Urinary bladder (tissue), 4 donors: ENCODE measurements around the gene PPDPF. TPM values are rescaled to one million over a fixed set of nuclear protein-coding genes. Genes with fewer than 3 reads are reported as not detected.

Experiments
- DNase-seq: peaks from one replicate; pipeline ENCODE4 v3.0.0-alpha.2; 2015; ENCODE audit errors: extremely low spot score
- H3K27ac ChIP-seq: one replicate; pipeline ENCODE4 v1.5.1; 2013; ENCODE audit warnings: low read depth, mild to moderate bottlenecking, moderate library complexity
- H3K36me3 ChIP-seq: one replicate; pipeline ENCODE4 v1.6.1; 2013; ENCODE audit warnings: mild to moderate bottlenecking, moderate library complexity; ENCODE audit not compliant: insufficient read depth
- H3K4me1 ChIP-seq: one replicate; pipeline ENCODE4 v1.6.1; 2013; ENCODE audit warnings: mild to moderate bottlenecking, moderate library complexity; ENCODE audit not compliant: insufficient read depth
- H3K4me3 ChIP-seq: one replicate; pipeline ENCODE4 v1.5.1; 2013; ENCODE audit warnings: low read depth, low read length
- WGBS: extraction: QIAGEN DNeasy Blood & Tissue Kit; methylation state at CpG from one replicate; pipeline ENCODE4 v1.1.7; 2013; 5-methylcytosine and 5-hydroxymethylcytosine counted together
- polyA plus RNA-seq: library from polyadenylated mRNA; stranded (reverse); fragments of 200-250 nt; gene quantifications from one replicate; pipeline ENCODE4 v1.2.3, GENCODE V29; 2013
- total RNA-seq: library from RNA; depleted of rRNA; stranded (reverse); fragments of >200 nt; gene quantifications from one replicate; pipeline ENCODE4 v1.2.3, GENCODE V29; 2014
- donor health status: healthy with polysubstance abuse.
- donor health status: healthy.

Gene PPDPF
- total and polyA plus RNA-seq, 2 donors, result 44.7 to 545 TPM

DNA sequence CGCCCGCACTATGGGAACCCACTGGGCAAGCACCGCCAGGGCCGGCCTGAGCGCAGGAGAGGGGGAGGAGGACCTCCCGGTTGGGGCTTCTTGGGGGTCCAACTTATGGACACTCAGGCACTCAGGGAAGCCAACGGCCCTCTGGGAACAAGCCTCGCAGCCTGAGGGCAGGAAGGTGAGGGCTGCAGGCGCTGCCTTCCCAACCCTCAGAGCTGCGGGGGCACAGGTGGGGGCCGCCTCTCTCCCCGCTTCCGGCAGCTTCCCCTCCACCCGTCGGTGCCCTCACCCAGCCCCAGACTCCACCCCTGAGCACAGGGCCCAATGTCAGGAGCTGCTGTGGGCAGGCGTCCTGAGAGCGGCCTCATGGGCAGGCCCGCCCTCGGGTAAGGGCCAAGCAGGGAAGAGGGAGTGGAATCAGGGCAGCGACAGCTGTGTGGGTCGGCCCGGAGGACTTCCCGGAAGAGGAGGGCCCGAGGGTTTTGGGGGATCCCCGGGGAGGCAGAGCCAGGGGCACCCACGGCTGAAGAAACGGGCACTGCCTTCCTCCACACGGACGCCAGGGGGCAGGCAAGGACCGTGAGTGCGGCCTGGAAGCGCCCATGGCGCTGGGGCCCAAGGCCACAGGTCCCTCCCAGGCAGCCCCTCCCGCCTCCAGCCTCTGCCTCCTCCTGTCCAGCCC, 17.1 kb downstream of the PPDPF start:
- H3K4me3 ChIP-seq, result peak overlapping the region; percentile 6
- no peaks in the 10 kb centered on the region for H3K4me1 ChIP-seq
- no peak for DNase-seq
- 17% methylated on average over 34 of the region's 34 CpGs for WGBS
- peak overlapping the region; percentile 86 for H3K27ac ChIP-seq
- H3K36me3 ChIP-seq, result no peaks in the 10 kb centered on the region

DNA sequence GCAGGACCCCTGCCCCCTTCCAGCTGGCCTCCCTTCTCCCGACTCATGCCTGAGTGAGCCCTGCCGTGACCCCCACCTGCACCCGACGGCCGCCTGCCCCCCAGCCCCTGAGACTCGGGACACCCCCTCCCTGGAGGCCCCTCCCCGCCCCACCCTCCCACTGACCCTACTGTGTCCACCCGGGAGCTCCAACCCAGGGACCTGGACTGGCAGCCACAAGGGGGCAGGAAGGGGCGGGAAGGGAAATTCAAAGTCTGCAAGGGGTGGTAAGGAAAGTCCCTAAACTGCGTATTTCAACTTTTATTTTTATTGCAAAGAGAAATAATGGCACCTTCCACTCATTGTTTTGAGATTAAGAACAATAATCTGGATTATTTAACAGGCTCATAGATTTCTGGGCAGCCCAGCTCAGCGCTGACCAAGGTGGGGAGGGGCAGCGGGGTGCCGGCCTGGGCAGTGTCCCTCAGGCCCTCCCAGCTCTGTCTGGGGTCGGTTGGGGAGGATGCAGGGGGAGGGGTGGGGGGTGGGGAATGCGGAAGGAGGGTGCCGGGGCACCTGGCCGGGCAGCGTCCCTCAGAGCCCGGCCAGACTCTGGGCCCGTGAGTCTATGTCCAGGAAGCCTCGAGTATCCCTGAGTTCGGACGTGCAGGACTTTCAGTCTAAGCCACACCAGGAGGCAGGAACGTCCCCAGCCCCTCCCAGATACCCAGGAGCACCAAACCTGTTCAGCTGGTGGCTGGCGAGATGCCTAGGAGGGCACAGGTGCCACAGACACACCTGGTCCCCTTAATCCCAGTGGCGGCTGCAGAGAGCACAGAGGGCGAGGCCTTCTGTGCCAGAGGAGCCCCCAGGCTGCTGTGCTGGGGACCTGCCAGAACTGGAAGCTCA, 17.9 kb downstream of the PPDPF start:
- WGBS, result 47% methylated on average over 27 of the region's 27 CpGs
- H3K4me3 ChIP-seq, result peak overlapping the region; percentile 2
- DNase-seq, result peak; percentile 48

DNA sequence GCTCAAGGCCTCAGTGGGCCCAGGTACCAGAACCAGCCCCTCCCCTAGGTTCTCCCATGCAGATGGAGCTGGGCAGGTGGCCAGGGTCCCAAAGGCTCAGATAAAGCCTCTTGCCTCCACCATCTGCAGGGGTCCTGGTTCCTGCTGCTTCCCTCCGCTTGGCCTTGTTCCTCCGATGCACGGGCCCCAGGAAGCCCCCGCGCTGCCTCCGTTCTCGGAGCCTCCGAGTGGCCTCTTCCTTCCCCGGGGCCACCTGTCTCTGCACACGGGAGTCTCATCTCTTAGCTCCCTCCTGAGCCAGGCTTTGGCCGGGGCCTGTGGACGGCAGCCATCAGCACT, 18.5 kb downstream of the PPDPF start:
- Histone ChIP-seq H3K4me3 (no peak overlapping the region), H3K4me1 (no peaks in the 10 kb centered on the region), H3K27ac (peak overlapping the region; percentile 44), H3K36me3 (no peaks in the 10 kb centered on the region)
- WGBS, result 74% methylated on average over 12 of the region's 12 CpGs
- no peak for DNase-seq

More for the DNA sequence above, 17.9 kb downstream of the PPDPF start:
- H3K4me1 ChIP-seq, result no peaks in the 10 kb centered on the region
- H3K36me3 ChIP-seq, result no peaks in the 10 kb centered on the region
- peak overlapping the region; percentile 66 for H3K27ac ChIP-seq

DNA sequence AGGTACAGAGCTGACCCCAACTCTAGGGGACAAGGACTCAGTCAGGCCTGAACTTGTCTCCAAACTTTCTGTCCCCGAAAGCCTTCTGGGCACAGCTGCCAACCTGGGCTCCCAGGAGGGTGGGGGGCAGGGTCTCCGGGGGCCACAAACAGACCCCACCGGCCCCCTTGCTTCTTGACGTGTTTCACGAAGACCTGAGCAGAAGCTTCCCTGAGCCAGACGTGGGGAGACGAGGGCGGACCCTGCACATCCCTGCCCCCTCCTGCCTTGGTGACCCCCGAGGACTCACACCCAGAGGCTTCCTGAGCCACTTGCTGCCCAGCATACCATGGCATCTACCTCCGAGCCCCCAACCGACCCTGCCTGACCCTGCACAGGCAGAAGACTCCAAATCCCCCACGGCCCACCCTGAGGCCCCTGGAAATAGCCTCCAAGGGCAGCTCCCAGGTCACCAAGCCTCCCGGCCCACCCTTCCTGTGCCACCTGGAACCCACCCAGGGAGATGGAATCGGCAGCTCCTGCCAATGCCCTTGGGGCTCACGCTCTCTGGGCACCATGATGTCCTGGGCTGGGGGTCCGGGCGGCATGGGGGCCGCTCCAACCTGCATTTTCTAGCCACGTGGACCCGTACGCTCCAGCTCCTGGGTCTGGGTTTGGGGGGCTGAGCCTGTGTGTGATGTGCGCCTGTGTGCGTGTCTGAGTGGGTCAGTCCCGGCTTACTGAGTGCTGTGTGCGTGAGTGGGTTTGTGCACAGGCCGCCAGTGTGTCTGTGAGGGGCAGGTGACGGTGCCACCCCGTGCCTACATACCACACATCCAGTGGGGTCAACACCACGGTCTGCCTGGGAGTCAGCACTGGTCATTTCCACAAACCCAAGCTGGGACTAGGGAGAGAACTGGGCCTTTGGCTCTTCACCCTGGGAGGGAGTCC, 19.1 kb downstream of the PPDPF start:
- H3K4me1 ChIP-seq, result no peaks in the 10 kb centered on the region
- DNase-seq, result no peak
- no peak overlapping the region for H3K27ac ChIP-seq
- H3K36me3 ChIP-seq, result no peaks in the 10 kb centered on the region
- no peak overlapping the region for H3K4me3 ChIP-seq
- WGBS, result 86% methylated on average over 29 of the region's 29 CpGs

DNA sequence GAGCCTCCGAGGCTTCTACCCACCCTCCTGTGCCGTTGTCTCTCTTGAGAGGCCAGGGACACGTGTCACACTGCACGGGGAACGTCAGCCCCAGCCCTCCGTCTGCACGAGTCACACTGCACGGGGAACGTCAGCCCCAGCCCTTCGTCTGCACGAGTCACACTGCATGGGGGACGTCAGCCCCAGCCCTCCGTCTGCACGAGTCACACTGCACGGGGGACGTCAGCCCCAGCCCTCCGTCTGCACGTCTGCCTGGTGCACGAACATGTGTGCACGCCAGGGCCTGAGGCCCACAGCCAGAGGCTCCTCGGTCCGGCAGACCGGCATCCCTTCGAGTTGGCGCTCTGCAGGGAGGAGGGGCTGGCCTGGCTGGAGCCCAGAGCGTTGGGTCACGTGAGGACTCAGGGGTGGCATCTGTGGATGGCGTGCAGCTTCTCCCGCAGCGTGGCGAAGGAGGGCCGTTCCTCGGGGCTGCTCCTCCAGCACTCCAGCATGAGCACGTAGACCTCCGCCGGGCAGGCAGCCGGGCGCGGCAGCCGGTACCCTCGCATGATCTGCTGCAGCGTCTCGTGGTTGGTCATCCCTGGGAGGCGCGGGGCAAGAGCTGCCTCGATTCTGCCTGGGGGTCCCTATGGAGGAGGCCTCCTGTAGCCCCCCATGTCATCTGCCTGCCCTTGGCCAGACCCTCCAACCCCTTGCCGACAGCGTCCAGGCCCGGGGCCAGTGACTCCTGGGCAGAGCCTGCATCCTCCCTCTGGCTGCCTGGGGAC, 20.0 kb downstream of the PPDPF start:
- H3K4me1 ChIP-seq, result no peaks in the 10 kb centered on the region
- no peaks in the 10 kb centered on the region for H3K36me3 ChIP-seq
- no peak overlapping the region for H3K4me3 ChIP-seq
- no peak overlapping the region for H3K27ac ChIP-seq
- DNase-seq, result no peak
- 65% methylated on average over 49 of the region's 49 CpGs for WGBS

GRCh38 chr20:63541371-63541770, 20.8 kb downstream of the PPDPF start:
- no peak for DNase-seq
- no peaks in the 10 kb centered on the region for H3K36me3 ChIP-seq
- no peak overlapping the region for H3K4me3 ChIP-seq
- H3K4me1 ChIP-seq, result no peaks in the 10 kb centered on the region
- no peak overlapping the region for H3K27ac ChIP-seq
- WGBS, result 92% methylated on average over 28 of the region's 28 CpGs

DNA sequence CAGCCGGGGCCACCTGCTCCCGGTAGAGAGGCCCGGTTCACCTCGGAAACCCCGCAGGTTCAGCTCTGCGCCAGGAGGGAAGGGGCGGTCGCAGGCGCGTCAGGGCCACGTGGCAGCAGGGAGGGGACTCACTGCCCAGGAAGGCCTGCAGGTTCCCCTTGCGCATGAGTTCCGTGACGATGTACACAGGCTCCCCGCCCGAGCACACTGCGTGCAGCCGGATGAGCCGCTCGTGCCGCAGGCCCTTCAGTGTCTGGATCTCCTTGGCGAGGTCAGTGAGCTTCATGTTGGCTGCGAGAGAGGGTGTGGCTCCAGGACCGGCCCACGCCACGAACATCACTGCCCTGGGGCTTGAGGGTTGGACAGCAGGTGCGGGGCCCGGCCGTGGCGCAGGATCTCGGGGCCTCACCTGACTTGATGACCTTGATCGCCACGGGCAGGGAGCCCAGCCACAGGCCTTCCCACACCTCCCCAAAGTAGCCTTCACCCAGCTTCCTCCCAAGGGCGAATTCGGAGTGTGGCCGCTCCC, 21.5 kb downstream of the PPDPF start:
- H3K4me1 ChIP-seq, result no peaks in the 10 kb centered on the region
- no peak for DNase-seq
- no peaks in the 10 kb centered on the region for H3K36me3 ChIP-seq
- no peak overlapping the region for H3K27ac ChIP-seq
- no peak overlapping the region for H3K4me3 ChIP-seq
- 82% methylated on average over 36 of the region's 36 CpGs for WGBS

DNA sequence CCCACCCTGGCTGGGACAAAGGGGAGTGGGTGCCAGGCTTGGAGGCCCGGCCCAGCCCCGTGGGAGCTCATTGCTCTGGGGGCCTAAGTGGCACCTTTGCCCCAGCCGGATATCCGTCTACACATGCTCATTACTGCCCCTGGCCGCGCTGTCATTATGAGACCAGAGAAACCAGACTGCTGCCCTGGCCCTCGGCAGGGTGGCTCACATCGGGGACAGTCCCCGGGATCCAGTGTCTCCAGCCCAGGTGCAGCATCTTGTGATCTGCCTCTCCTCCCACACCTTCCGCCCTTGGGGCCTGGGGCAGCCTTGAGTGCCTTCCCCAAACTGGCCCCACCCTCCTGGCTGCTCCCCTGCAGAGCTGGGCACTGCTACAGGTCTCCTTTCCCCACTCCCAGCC, 22.1 kb downstream of the PPDPF start:
- no peak overlapping the region for H3K4me3 ChIP-seq
- H3K4me1 ChIP-seq, result no peaks in the 10 kb centered on the region
- no peak overlapping the region for H3K27ac ChIP-seq
- 79% methylated on average over 10 of the region's 10 CpGs for WGBS
- no peak for DNase-seq
- H3K36me3 ChIP-seq, result no peaks in the 10 kb centered on the region

GRCh38 chr20:63543131-63543530, 22.6 kb downstream of the PPDPF start:
- Histone ChIP-seq H3K36me3 (no peaks in the 10 kb centered on the region), H3K4me3 (no peak overlapping the region), H3K4me1 (no peaks in the 10 kb centered on the region), H3K27ac (no peak overlapping the region)
- 85% methylated on average over 10 of the region's 10 CpGs for WGBS
- DNase-seq, result no peak

GRCh38 chr20:63543733-63544132, 23.2 kb downstream of the PPDPF start:
- Histone ChIP-seq H3K4me3 (no peak overlapping the region), H3K4me1 (no peaks in the 10 kb centered on the region), H3K27ac (no peak overlapping the region), H3K36me3 (no peaks in the 10 kb centered on the region)
- DNase-seq, result no peak
- 89% methylated on average over 6 of the region's 6 CpGs for WGBS

GRCh38 chr20:63544241-63544957, 23.8 kb downstream of the PPDPF start:
- WGBS, result 70% methylated on average over 27 of the region's 27 CpGs
- H3K36me3 ChIP-seq, result no peaks in the 10 kb centered on the region

GRCh38 chr20:63544958-63545516, 24.5 kb downstream of the PPDPF start:
- DNase-seq, result no peak
- 65% methylated on average over 19 of the region's 19 CpGs for WGBS

More at GRCh38 chr20:63544241-63544957, 23.8 kb downstream of the PPDPF start:
- H3K4me1 ChIP-seq, result no peaks in the 10 kb centered on the region
- no peak for DNase-seq
- H3K4me3 ChIP-seq, result no peak overlapping the region
- H3K27ac ChIP-seq, result no peak overlapping the region

More at GRCh38 chr20:63544958-63545516, 24.5 kb downstream of the PPDPF start:
- Histone ChIP-seq H3K4me1 (no peaks in the 10 kb centered on the region), H3K36me3 (no peaks in the 10 kb centered on the region), H3K27ac (no peak overlapping the region), H3K4me3 (no peak overlapping the region)
